Measurements from ENCODE around the gene LCORL.

Gene LCORL

DNA sequence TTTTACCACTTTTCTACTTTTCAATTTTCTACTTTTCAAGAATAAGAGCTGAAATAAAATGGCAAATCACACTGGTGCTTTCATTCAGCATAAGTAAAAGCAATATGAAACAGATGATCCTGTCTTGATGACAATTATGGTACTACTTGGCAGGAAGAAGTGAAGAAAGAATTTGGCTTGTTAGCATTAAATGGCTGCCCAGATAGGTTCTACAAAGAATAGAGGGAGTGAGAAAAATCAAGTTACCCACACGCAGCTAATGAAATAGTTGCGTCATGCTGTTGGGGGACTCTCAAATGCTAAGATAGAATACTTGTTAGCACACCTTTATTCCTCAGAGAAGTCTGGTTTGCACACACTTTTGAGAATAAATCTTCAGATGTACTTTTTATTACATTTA lies 12.5 kb upstream of the LCORL start:
- H3K4me2 ChIP-seq (ENCODE audit: low read length), result no peak overlapping the region
- no peaks in the 10 kb centered on the region for H4K20me1 ChIP-seq (ENCODE audit: control insufficient read depth, insufficient read depth, low read depth, low read length)
- TF ChIP-seq EZH2phosphoT487 (IDR thresholded peaks at IDR 0.05; ENCODE audit: borderline replicate concordance, low read length), result no peak
- TF ChIP-seq, protein P1, sequence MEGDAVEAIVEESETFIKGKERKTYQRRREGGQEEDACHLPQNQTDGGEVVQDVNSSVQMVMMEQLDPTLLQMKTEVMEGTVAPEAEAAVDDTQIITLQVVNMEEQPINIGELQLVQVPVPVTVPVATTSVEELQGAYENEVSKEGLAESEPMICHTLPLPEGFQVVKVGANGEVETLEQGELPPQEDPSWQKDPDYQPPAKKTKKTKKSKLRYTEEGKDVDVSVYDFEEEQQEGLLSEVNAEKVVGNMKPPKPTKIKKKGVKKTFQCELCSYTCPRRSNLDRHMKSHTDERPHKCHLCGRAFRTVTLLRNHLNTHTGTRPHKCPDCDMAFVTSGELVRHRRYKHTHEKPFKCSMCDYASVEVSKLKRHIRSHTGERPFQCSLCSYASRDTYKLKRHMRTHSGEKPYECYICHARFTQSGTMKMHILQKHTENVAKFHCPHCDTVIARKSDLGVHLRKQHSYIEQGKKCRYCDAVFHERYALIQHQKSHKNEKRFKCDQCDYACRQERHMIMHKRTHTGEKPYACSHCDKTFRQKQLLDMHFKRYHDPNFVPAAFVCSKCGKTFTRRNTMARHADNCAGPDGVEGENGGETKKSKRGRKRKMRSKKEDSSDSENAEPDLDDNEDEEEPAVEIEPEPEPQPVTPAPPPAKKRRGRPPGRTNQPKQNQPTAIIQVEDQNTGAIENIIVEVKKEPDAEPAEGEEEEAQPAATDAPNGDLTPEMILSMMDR (IDR thresholded peaks at IDR 0.05; ENCODE audit: low read depth, low read length, poor library complexity, severe bottlenecking), result no peak
- H3K4me1 ChIP-seq (ENCODE audit: control insufficient read depth, low read length), result no peaks in the 10 kb centered on the region
- no peaks in the 10 kb centered on the region for H3K9me2 ChIP-seq (replicated peaks; ENCODE audit: control insufficient read depth, low read length)
- H3K4me3 ChIP-seq (ENCODE audit: low read length), result no peak overlapping the region
- H3F3A ChIP-seq (ENCODE audit: control insufficient read depth, insufficient read depth), result no peaks in the 10 kb centered on the region
- no peaks in the 10 kb centered on the region for H3K9me3 ChIP-seq (ENCODE audit: control insufficient read depth, insufficient read depth, low read length)
- no peaks in the 10 kb centered on the region for H3K79me2 ChIP-seq (ENCODE audit: control insufficient read depth, low read length)
- no peaks in the 10 kb centered on the region for H3K36me3 ChIP-seq (ENCODE audit: control insufficient read depth, low read length)
- H3K27me3 ChIP-seq (ENCODE audit: control insufficient read depth, low read length), result peaks cover 11% of the 10 kb centered on the region; the same call in 1 of the 2 replicates
- no peak overlapping the region for H3K27ac ChIP-seq (ENCODE audit: low read depth, low read length)

DNA sequence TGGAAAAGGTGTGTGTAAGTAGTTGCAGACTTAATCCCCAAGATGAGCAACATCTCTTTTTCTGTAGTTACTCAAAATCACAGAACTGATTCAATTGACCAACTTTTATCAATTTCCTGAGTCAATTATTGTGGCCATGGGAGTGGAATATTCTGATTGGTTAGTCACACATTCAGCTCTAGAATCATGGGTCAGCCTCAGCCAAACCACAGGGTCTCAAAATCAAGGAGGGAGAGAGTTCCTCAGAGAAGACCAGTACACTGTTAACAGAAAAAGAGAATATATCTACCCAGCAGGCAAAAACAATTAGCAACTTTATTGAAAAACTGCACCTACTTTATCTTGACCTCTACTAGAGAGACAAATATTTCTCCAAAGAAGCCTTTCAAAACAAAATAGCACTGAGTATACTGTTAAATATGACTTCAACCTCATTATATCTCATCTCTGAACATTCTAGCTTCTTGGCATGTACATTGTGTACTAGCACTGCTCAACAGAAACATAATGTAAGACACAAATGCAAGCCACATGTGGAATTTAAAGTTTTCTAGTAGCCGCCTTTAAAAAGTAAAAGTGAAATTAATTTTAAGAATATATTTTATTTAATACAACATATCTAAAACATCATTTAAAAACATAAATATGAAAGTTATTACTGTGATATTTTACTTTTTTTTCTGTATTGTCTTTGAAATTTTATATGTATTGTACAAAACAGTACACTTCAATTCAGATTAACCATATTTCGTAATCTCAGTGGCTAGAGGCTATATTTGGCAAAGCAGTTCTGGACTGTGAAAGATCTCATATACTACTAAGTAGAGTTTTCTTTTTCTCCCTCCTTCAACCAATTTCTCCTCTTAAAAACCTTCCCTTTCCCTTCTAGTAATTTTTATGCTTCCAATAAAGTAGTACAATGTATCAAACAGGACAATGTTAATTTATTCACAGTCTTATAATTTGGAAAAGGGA lies 11.8 kb upstream of the LCORL start:
- Histone ChIP-seq H3F3A (ENCODE audit: control insufficient read depth, insufficient read depth) (no peaks in the 10 kb centered on the region), H3K27me3 (ENCODE audit: control insufficient read depth, low read length) (peaks cover 11% of the 10 kb centered on the region; the same call in 1 of the 2 replicates), H3K4me3 (ENCODE audit: low read length) (no peak overlapping the region), H3K9me3 (ENCODE audit: control insufficient read depth, insufficient read depth, low read length) (no peaks in the 10 kb centered on the region), H3K36me3 (ENCODE audit: control insufficient read depth, low read length) (no peaks in the 10 kb centered on the region), H4K20me1 (ENCODE audit: control insufficient read depth, insufficient read depth, low read depth, low read length) (no peaks in the 10 kb centered on the region), H3K27ac (ENCODE audit: low read depth, low read length) (no peak overlapping the region), H3K4me1 (ENCODE audit: control insufficient read depth, low read length) (no peaks in the 10 kb centered on the region), H3K79me2 (ENCODE audit: control insufficient read depth, low read length) (no peaks in the 10 kb centered on the region), H3K9me2 (replicated peaks; ENCODE audit: control insufficient read depth, low read length) (no peaks in the 10 kb centered on the region), H3K4me2 (ENCODE audit: low read length) (no peak overlapping the region)
- TF ChIP-seq EZH2phosphoT487 (IDR thresholded peaks at IDR 0.05; ENCODE audit: borderline replicate concordance, low read length), result no peak
- TF ChIP-seq, protein P1 (IDR thresholded peaks at IDR 0.05; ENCODE audit: low read depth, low read length, poor library complexity, severe bottlenecking), result no peak

DNA sequence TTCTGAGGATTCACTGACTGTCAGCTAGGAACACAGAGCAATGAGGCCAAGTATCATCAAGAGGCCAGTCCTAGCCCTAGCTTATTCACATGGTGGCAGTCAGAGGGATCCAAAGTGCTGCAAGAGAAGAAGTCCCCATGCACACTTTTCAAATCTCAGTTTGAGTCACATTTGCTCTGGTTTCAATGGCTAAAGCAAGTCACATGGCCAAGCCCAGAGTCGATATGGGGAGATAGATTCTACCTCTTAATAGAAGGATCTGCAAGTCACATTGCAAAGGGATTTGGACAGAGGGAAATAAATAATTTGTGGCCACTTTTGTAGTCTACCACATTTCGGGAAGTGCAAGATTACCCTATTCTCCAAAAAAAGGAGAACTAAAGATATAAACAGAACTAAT lies 3.7 kb upstream of the LCORL start:
- H3K27me3 ChIP-seq (ENCODE audit: control insufficient read depth, low read length), result no peaks in the 10 kb centered on the region
- H3K9me2 ChIP-seq (replicated peaks; ENCODE audit: control insufficient read depth, low read length), result no peaks in the 10 kb centered on the region
- no peaks in the 10 kb centered on the region for H3K9me3 ChIP-seq (ENCODE audit: control insufficient read depth, insufficient read depth, low read length)
- H3F3A ChIP-seq (ENCODE audit: control insufficient read depth, insufficient read depth), result no peaks in the 10 kb centered on the region
- H3K4me3 ChIP-seq (ENCODE audit: low read length), result no peak overlapping the region
- peaks cover 12% of the 10 kb centered on the region for H3K79me2 ChIP-seq (ENCODE audit: control insufficient read depth, low read length)
- peaks cover 11% of the 10 kb centered on the region for H3K4me1 ChIP-seq (ENCODE audit: control insufficient read depth, low read length)
- peaks cover 9% of the 10 kb centered on the region for H3K36me3 ChIP-seq (ENCODE audit: control insufficient read depth, low read length)
- H3K4me2 ChIP-seq (ENCODE audit: low read length), result no peak overlapping the region
- no peak for TF ChIP-seq EZH2phosphoT487 (IDR thresholded peaks at IDR 0.05; ENCODE audit: borderline replicate concordance, low read length)
- TF ChIP-seq, protein P1 (IDR thresholded peaks at IDR 0.05; ENCODE audit: low read depth, low read length, poor library complexity, severe bottlenecking), result no peak
- H4K20me1 ChIP-seq (ENCODE audit: control insufficient read depth, insufficient read depth, low read depth, low read length), result peaks cover 3% of the 10 kb centered on the region
- no peak overlapping the region for H3K27ac ChIP-seq (ENCODE audit: low read depth, low read length)
